Panc1 (cell line): ENCODE data around the gene LRP1B.

Experiments used
- POLR2AphosphoS5 ChIP-seq: IDR thresholded peaks from 2 replicates; pipeline ENCODE4 v1.6.1; 2012; ENCODE audit warnings: mild to moderate bottlenecking, low read depth, low read length, moderate library complexity
- SIN3A ChIP-seq: IDR thresholded peaks from 2 replicates; pipeline ENCODE4 v1.6.1; 2012; ENCODE audit warnings: low read depth, mild to moderate bottlenecking, low read length, moderate library complexity, borderline replicate concordance; ENCODE audit not compliant: insufficient read depth
- TCF7L2 ChIP-seq: IDR thresholded peaks from 2 replicates; pipeline ENCODE4 v1.6.1; 2011; ENCODE audit warnings: mild to moderate bottlenecking, low read depth, low read length, inconsistent platforms
- TF ChIP-seq, protein P1 (sequence below): fragments of 450-650 bp; IDR thresholded peaks from 2 replicates; pipeline ENCODE4 v1.5.1; 2017; ENCODE audit warnings: mild to moderate bottlenecking
- TF ChIP-seq, protein P2 (sequence below), 2 experiments: IDR thresholded peaks; 2 replicates each; pipeline ENCODE4 v1.6.1; 2011 to 2012; ENCODE audit warnings: low read depth in 2 of 2, control low read depth in 1 of 2, low read length in 1 of 2, mild to moderate bottlenecking in 1 of 2, moderate library complexity in 1 of 2; ENCODE audit not compliant: insufficient read depth in 1 of 2

DNA sequence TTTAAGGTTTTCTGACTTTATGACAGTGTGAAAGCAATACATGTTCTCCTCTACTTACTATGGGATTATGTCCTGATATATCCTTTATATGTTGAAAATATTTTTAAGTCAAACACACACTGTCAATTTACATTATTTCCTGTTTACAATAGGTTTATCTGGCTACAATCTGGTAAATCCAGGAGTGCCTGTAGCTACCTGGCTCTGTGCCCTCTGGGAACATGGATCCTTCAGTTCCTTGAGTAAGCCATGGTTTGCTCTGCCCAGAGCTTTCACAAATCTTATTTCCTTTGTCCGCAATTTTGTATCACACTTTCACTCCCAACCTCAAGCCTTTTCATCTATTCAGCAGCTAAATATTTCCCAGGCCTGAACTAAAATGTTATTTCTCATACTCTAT is 1768.5 kb downstream of the LRP1B start:
- TF ChIP-seq POLR2AphosphoS5 (no peak), SIN3A (no peak), TCF7L2 (no peak)
- TF ChIP-seq, protein P1, sequence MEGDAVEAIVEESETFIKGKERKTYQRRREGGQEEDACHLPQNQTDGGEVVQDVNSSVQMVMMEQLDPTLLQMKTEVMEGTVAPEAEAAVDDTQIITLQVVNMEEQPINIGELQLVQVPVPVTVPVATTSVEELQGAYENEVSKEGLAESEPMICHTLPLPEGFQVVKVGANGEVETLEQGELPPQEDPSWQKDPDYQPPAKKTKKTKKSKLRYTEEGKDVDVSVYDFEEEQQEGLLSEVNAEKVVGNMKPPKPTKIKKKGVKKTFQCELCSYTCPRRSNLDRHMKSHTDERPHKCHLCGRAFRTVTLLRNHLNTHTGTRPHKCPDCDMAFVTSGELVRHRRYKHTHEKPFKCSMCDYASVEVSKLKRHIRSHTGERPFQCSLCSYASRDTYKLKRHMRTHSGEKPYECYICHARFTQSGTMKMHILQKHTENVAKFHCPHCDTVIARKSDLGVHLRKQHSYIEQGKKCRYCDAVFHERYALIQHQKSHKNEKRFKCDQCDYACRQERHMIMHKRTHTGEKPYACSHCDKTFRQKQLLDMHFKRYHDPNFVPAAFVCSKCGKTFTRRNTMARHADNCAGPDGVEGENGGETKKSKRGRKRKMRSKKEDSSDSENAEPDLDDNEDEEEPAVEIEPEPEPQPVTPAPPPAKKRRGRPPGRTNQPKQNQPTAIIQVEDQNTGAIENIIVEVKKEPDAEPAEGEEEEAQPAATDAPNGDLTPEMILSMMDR: no peak
- TF ChIP-seq, protein P2, sequence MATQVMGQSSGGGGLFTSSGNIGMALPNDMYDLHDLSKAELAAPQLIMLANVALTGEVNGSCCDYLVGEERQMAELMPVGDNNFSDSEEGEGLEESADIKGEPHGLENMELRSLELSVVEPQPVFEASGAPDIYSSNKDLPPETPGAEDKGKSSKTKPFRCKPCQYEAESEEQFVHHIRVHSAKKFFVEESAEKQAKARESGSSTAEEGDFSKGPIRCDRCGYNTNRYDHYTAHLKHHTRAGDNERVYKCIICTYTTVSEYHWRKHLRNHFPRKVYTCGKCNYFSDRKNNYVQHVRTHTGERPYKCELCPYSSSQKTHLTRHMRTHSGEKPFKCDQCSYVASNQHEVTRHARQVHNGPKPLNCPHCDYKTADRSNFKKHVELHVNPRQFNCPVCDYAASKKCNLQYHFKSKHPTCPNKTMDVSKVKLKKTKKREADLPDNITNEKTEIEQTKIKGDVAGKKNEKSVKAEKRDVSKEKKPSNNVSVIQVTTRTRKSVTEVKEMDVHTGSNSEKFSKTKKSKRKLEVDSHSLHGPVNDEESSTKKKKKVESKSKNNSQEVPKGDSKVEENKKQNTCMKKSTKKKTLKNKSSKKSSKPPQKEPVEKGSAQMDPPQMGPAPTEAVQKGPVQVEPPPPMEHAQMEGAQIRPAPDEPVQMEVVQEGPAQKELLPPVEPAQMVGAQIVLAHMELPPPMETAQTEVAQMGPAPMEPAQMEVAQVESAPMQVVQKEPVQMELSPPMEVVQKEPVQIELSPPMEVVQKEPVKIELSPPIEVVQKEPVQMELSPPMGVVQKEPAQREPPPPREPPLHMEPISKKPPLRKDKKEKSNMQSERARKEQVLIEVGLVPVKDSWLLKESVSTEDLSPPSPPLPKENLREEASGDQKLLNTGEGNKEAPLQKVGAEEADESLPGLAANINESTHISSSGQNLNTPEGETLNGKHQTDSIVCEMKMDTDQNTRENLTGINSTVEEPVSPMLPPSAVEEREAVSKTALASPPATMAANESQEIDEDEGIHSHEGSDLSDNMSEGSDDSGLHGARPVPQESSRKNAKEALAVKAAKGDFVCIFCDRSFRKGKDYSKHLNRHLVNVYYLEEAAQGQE (IDR thresholded peaks at IDR 0.05; ENCODE audit: insufficient read depth in 1 of 2, low read depth in 2 of 2, low read length in 1 of 2): no peak
